ENCODE data around the gene ZNF184. TPM values are rescaled to one million over a fixed set of nuclear protein-coding genes. Genes with fewer than 3 reads are reported as not detected.
A peak's percentile ranks its signal among the peaks of the same experiment; 100 is the strongest.

ZNF184 gene
- total and polyA plus RNA-seq, 9 of the 15 experiments (the other 6 are each of a cell fraction or from before 2014, with no cell fraction given): 7.6 to 22.2 (median 12.8) TPM

- TF ChIP-seq ATF2 (CRISPR knock-in tag; IDR thresholded peaks at IDR 0.05): no peak
- TF ChIP-seq ZNF146 (CRISPR knock-in tag; IDR thresholded peaks at IDR 0.05; ENCODE audit: unreplicated experiment): no peak
- TF ChIP-seq ZNF354B (CRISPR knock-in tag; IDR thresholded peaks at IDR 0.05): no peak
- no peak for TF ChIP-seq ARID3B (CRISPR knock-in tag; IDR thresholded peaks at IDR 0.05; ENCODE audit: borderline replicate concordance)
- no peak for TF ChIP-seq ZNF586 (CRISPR knock-in tag; conservative IDR thresholded peaks at IDR 0.05)
- no peak for TF ChIP-seq MED1 (CRISPR knock-in tag; IDR thresholded peaks at IDR 0.05; ENCODE audit: borderline replicate concordance)
- TF ChIP-seq TRIM25 (IDR thresholded peaks at IDR 0.05; ENCODE audit: borderline replicate concordance): no peak
- no peak for TF ChIP-seq SAFB2 (IDR thresholded peaks at IDR 0.05; ENCODE audit: borderline replicate concordance, low read depth, low read length, severe bottlenecking)
- peak; percentile 48 for TF ChIP-seq PHF20 (IDR thresholded peaks at IDR 0.05; ENCODE audit: partially characterized antibody)
- TF ChIP-seq ZNF77 (CRISPR knock-in tag; IDR thresholded peaks at IDR 0.05): no peak
- no peak; the same call in 1 of the 2 replicates for TF ChIP-seq ZNF12 (CRISPR knock-in tag; IDR thresholded peaks at IDR 0.05)
- peak; percentile 83; the same call in 1 of the 2 replicates for TF ChIP-seq ZNF592 (IDR thresholded peaks at IDR 0.05)
- no peak for TF ChIP-seq VEZF1 (CRISPR knock-in tag; IDR thresholded peaks at IDR 0.05)
- peak; percentile 81 for TF ChIP-seq RB1 (IDR thresholded peaks at IDR 0.05; ENCODE audit: low read depth)
- peak; percentile 38 to 77; a peak in 3 of 4 replicates for TF ChIP-seq FOXK2 (conservative IDR thresholded peaks at IDR 0.05 in 1 of 2, IDR thresholded peaks at IDR 0.05 in 1 of 2; ENCODE audit: low read depth in 2 of 2)
- peak; percentile 36 to 48; a peak in 3 of 4 replicates for TF ChIP-seq RCOR1 (IDR thresholded peaks at IDR 0.05; ENCODE audit: borderline replicate concordance in 1 of 2, low read depth in 2 of 2, low read length in 2 of 2)
Measured at GRCh38 chr6:27518881-27519795, 46.2 kb upstream of the ZNF184 start (continued).

All from K562 (cell line).